Spleen (tissue), 11 donors: ENCODE measurements around the gene TTLL5. TPM values are rescaled to one million over a fixed set of nuclear protein-coding genes. Genes with fewer than 3 reads are reported as not detected.
A peak's percentile ranks its signal among the peaks of the same experiment; 100 is the strongest.

Source experiments
- DNase-seq: peaks from one replicate; pipeline ENCODE4 v3.0.0-alpha.2; 2020
- H3K27ac ChIP-seq, 8 donors: fragments of 200-600 bp; sonication (generic) in 7 of 8; 1 replicate in 4 of 8; 2 replicates in 4 of 8; pipeline versions ENCODE4 v1.5.0 to v1.8.0; 2016 to 2021; ENCODE audit warnings: inconsistent platforms in 4 of 8, mild to moderate bottlenecking in 4 of 8, moderate library complexity in 1 of 8
- H3K27me3 ChIP-seq, 7 donors: fragments of 200-600 bp; sonication (generic) in 6 of 7; replicated peaks in 1 of 7; 1 replicate in 4 of 7; 2 replicates in 3 of 7; pipeline versions ENCODE4 v1.5.0 to v1.8.0; 2016 to 2021; ENCODE audit warnings: inconsistent platforms in 3 of 7, mild to moderate bottlenecking in 1 of 7
- H3K36me3 ChIP-seq, 6 donors: fragments of 200-600 bp; sonication (generic) in 5 of 6; 1 replicate in 4 of 6; 2 replicates in 2 of 6; pipeline versions ENCODE4 v1.5.0 to v1.8.0; 2016 to 2021; ENCODE audit warnings: inconsistent platforms in 2 of 6
- H3K4me1 ChIP-seq, 6 donors: fragments of 200-600 bp; sonication (generic) in 5 of 6; 1 replicate in 3 of 6; 2 replicates in 3 of 6; pipeline versions ENCODE4 v1.5.0 to v1.8.0; 2016 to 2021; ENCODE audit warnings: inconsistent platforms in 3 of 6
- H3K4me3 ChIP-seq, 8 donors: fragments of 200-600 bp; sonication (generic) in 7 of 8; 1 replicate in 4 of 8; 2 replicates in 4 of 8; pipeline versions ENCODE4 v1.5.0 to v1.8.0; 2016 to 2021; ENCODE audit warnings: inconsistent platforms in 4 of 8, mild to moderate bottlenecking in 4 of 8, moderate library complexity in 2 of 8
- H3K9me3 ChIP-seq, 8 donors: fragments of 200-600 bp; sonication (generic) in 7 of 8; 1 replicate in 4 of 8; 2 replicates in 4 of 8; pipeline versions ENCODE4 v1.5.0 to v1.8.0; 2016 to 2021; ENCODE audit warnings: inconsistent platforms in 4 of 8
- CTCF ChIP-seq, 11 experiments: fragments of 200-600 bp in 7 of 11; fragments of 450-650 bp in 4 of 11; sonication (generic) in 4 of 11; IDR thresholded peaks in 8 of 11; conservative IDR thresholded peaks in 3 of 11; 1 replicate in 7 of 11; 2 replicates in 4 of 11; pipeline versions ENCODE4 v1.4.0 to v1.8.0; 2016 to 2021; ENCODE audit warnings: antibody characterized with exemption in 11 of 11, inconsistent platforms in 4 of 11, mild to moderate bottlenecking in 1 of 11
- POLR2A ChIP-seq, 3 donors: fragments of 450-650 bp; IDR thresholded peaks; one replicate each; pipeline ENCODE4 v1.5.1; 2017; ENCODE audit warnings: antibody characterized with exemption in 3 of 3, mild to moderate bottlenecking in 1 of 3
- POLR2AphosphoS5 ChIP-seq, 3 donors: sonication (generic); formaldehyde crosslinking; IDR thresholded peaks; one replicate each; pipeline ENCODE4 v1.5.1; 2017; ENCODE audit warnings: antibody characterized with exemption in 3 of 3
- WGBS, 5 donors: extraction: QIAGEN DNeasy Blood & Tissue Kit in 3 of 5; methylation state at CpG; one replicate each; pipeline versions ENCODE4 v1.1.5 to v1.1.7; 2013 to 2018; 5-methylcytosine and 5-hydroxymethylcytosine counted together
- intact Hi-C: fragments of 100-400 bp; cut with DNase I; formaldehyde crosslinking; loops from one replicate; pipeline ENCODE4 v1.15.0; 2023; ENCODE audit warnings: low total_unique reads
- polyA plus RNA-seq, 3 donors: library from polyadenylated mRNA; stranded (reverse); fragments of 200-250 nt; gene quantifications; one replicate each; pipeline ENCODE4 v1.2.1, GENCODE V29; 2013
- total RNA-seq, 7 donors: library from RNA; depleted of rRNA in 3 of 7; stranded (reverse); fragments of >200 nt in 3 of 7; fragmentation: NEBNext Ultra II Directional in 4 of 7; extraction: Animal tissue kit (Norgen Biotek cat#: 25700) in 4 of 7; gene quantifications; one replicate each; pipeline versions ENCODE4 v1.1.0 to v1.2.1, GENCODE V29; 2016 to 2021
- donor health status: healthy with polysubstance abuse.
- donor health status: DM: no; HTN: no; CAD: no; lungs with moderate emphysema.
- donor health status: DM: no; HTN: no; CAD: no.
- donor health status: Bipolar disorder and iron deficiency.
- donor health status: healthy.
- donor health status: DM: no; HTN: no; CAD: no.
- donor health status: DM: yes; HTN: yes; CAD: no.

TTLL5 gene
- total and polyA plus RNA-seq, 10 donors = 4.5 to 44.1 (median 31.6) TPM

DNA sequence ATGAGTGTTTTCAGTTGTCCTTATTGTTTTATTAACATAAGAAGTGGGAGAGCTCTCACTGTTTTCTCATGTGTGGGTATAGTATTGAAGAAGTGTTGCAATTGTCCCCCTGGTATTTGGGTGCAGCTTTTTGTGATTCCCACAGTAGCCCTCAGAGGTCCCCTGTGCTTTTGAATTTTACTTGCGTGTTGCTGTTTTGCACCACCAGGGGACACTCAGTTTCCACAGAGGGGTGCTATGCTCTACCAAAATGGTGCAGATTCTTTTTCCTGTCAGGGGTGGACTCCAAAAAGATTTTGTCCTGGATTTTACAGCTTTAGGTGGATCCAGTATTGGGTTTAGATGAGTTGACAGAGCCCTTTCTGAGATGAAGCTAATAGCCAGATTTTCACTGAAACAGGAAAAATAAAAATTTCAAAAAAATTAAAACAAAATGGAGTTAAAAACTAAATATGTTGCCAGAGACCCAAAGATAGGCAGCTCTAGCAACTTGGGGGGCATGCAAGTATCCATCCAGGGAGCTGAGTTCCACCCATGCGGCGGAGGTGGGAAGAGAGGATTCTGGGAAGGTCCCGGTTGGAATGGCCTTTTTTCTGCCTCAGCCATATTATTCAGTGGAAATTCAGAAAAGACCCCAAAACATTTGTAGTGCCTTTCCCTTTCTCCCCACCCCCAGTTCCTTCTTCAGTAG lies 50.2 kb downstream of the TTLL5 start:
- Histone ChIP-seq H3K36me3 (peaks cover 0 to 39% (median 5%) of the 10 kb centered on the region in 6 donors), H3K9me3 (no peaks in the 10 kb centered on the region), H3K27ac (peak overlapping the region in 4 of 8 donors; percentile 38 to 50 (median 46)), H3K27me3 (no peaks in the 10 kb centered on the region), H3K4me3 (no peak overlapping the region), H3K4me1 (peaks cover 0 to 9% (median 0%) of the 10 kb centered on the region in 6 donors)
- 94 to 98% (median 96%) methylated on average over 4 of the region's 4 CpGs for WGBS, 5 donors
- DNase-seq = no peak
- TF ChIP-seq POLR2AphosphoS5 (IDR thresholded peaks at IDR 0.05) = no peak
- peak in 8 of 11 experiments; percentile 11 to 42 (median 36) for TF ChIP-seq CTCF (IDR thresholded peaks at IDR 0.05 in 8 of 11, conservative IDR thresholded peaks at IDR 0.05 in 3 of 11)
- intact Hi-C loops = loop anchor here (5.0 kb wide), 1 partner anchor 271 kb away; the partner anchor contains the start of gene TGFB3

DNA sequence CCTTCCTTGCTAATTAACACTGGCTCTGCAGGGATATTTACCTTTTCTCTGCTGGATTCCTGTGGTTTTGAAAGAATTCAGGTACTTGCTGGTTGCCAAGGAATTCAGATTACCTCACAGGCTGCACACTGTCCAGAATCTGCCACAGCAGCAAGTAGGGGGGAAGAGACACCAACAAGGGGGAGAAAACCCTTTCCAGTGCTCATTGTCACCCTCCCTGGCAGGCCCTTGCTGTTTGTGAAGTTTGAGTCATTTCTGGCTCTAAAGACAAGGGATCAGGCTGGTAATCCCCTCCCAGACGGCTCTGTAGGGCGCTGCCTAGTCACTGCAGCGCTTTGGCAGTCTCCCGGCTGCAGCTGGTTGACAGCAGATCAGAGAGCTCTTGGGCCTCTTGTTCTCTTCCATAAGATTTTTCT lies 50.8 kb downstream of the TTLL5 start:
- DNase-seq = no peak
- intact Hi-C loops = loop anchor here (5.0 kb wide), 1 partner anchor 270 kb away; the partner anchor contains the start of gene TGFB3
- 0 to 83% (median 73%) methylated on average over 1 to 4 of the region's 4 CpGs for WGBS, 5 donors
- H3K27me3 ChIP-seq = no peaks in the 10 kb centered on the region
- H3K4me1 ChIP-seq = peaks cover 0 to 9% (median 0%) of the 10 kb centered on the region in 6 donors
- no peak overlapping the region for H3K4me3 ChIP-seq
- H3K36me3 ChIP-seq = peaks cover 0 to 39% (median 5%) of the 10 kb centered on the region in 6 donors
- H3K27ac ChIP-seq = peak overlapping the region in 4 of 8 donors; percentile 38 to 50 (median 46)
- TF ChIP-seq POLR2AphosphoS5 (IDR thresholded peaks at IDR 0.05) (no peak), CTCF (IDR thresholded peaks at IDR 0.05 in 8 of 11, conservative IDR thresholded peaks at IDR 0.05 in 3 of 11) (no peak), POLR2A (IDR thresholded peaks at IDR 0.05) (no peak)
- H3K9me3 ChIP-seq = no peaks in the 10 kb centered on the region

GRCh38 chr14:75714991-75715390 lies 53.9 kb downstream of the TTLL5 start:
- WGBS, 5 donors = 53 to 72% (median 63%) methylated on average over 2 of the region's 2 CpGs
- Histone ChIP-seq H3K4me1 (peaks cover 0 to 9% (median 0%) of the 10 kb centered on the region in 6 donors), H3K27ac (no peak overlapping the region), H3K27me3 (no peaks in the 10 kb centered on the region), H3K36me3 (peaks cover 0 to 54% (median 9%) of the 10 kb centered on the region in 6 donors), H3K9me3 (no peaks in the 10 kb centered on the region), H3K4me3 (no peak overlapping the region)
- TF ChIP-seq CTCF (IDR thresholded peaks at IDR 0.05 in 8 of 11, conservative IDR thresholded peaks at IDR 0.05 in 3 of 11) = no peak
- no peak for TF ChIP-seq POLR2A (IDR thresholded peaks at IDR 0.05)
- no peak for TF ChIP-seq POLR2AphosphoS5 (IDR thresholded peaks at IDR 0.05)
- no peak for DNase-seq
- intact Hi-C loops = loop anchor here (5.0 kb wide), 1 partner anchor 267 kb away; the partner anchor contains the start of gene TGFB3
